Stimulated activated CD4-positive, alpha-beta T cell treated with anti-CD3 and anti-CD28 coated beads, Interleukin-2, amount 100 ng/mL, for 24 hours (primary cell): Measurements from ENCODE around the gene WIPF2.
"Not testable (repeated sequence)": the region's sequence is repeated elsewhere in the genome, so short reads cannot be mapped to it uniquely, and the experiment has no call there.

ENCODE experiments used
- DNase-seq, 2 donors: peaks; one replicate each; pipeline ENCODE4 v3.0.0-alpha.2; 2020

The WIPF2 gene

GRCh38 chr17:40192961-40193360, 26.1 kb upstream of the WIPF2 start:
- no peak for DNase-seq

- no peak for DNase-seq
Observed at GRCh38 chr17:40194821-40195220, 24.3 kb upstream of the WIPF2 start.

- DNase-seq, result no peak
Observed at GRCh38 chr17:40197550-40197949, 21.6 kb upstream of the WIPF2 start.

GRCh38 chr17:40197965-40198456, 21.1 kb upstream of the WIPF2 start:
- DNase-seq, result peak in 1 of 2 donors; percentile 21

GRCh38 chr17:40198576-40198975, 20.5 kb upstream of the WIPF2 start:
- DNase-seq, result no peak

GRCh38 chr17:40203131-40203530, 16.0 kb upstream of the WIPF2 start:
- DNase-seq, result no peak

GRCh38 chr17:40206193-40206592, 12.9 kb upstream of the WIPF2 start:
- DNase-seq, result not testable (repeated sequence)

GRCh38 chr17:40209404-40210093, 9.6 kb upstream of the WIPF2 start:
- DNase-seq, result no peak

GRCh38 chr17:40213914-40214313, 5.2 kb upstream of the WIPF2 start:
- DNase-seq, result not testable (repeated sequence)

GRCh38 chr17:40218006-40218739, 931 bp upstream of the WIPF2 start:
- no peak for DNase-seq

GRCh38 chr17:40219594-40220338, 662 bp downstream of the WIPF2 start:
- peak; percentile 33 to 37 for DNase-seq

GRCh38 chr17:40224718-40225550, 5.8 kb downstream of the WIPF2 start:
- no peak for DNase-seq

- DNase-seq, result not testable (repeated sequence)
Observed at GRCh38 chr17:40229146-40229545, 10.0 kb downstream of the WIPF2 start.

- no peak for DNase-seq
Observed at GRCh38 chr17:40230670-40231069, 11.6 kb downstream of the WIPF2 start.

- not testable (repeated sequence) for DNase-seq
Observed at GRCh38 chr17:40231928-40232327, 12.8 kb downstream of the WIPF2 start.

GRCh38 chr17:40241252-40241834, 22.2 kb downstream of the WIPF2 start:
- no peak for DNase-seq

GRCh38 chr17:40242774-40243173, 23.7 kb downstream of the WIPF2 start:
- DNase-seq, result no peak

GRCh38 chr17:40243761-40244160, 24.7 kb downstream of the WIPF2 start:
- no peak for DNase-seq

- DNase-seq, result no peak
Observed at GRCh38 chr17:40244255-40244654, 25.2 kb downstream of the WIPF2 start.

- no peak for DNase-seq
Observed at GRCh38 chr17:40247926-40248495, 28.9 kb downstream of the WIPF2 start.

GRCh38 chr17:40248507-40248906, 29.4 kb downstream of the WIPF2 start:
- DNase-seq, result no peak

GRCh38 chr17:40251576-40251975, 32.5 kb downstream of the WIPF2 start:
- DNase-seq, result no peak
